Smooth muscle cell (in vitro differentiated cells): ENCODE results near the gene OSBPL10. TPM values are rescaled to one million over a fixed set of nuclear protein-coding genes. Genes with fewer than 3 reads are reported as not detected.
A peak's percentile ranks its signal among the peaks of the same experiment; 100 is the strongest.

Experiments used
- DNase-seq: peaks from one replicate; lab custom pipeline; 2025; ENCODE audit not compliant: unreplicated experiment; lab: John Stamatoyannopoulos, UW
- H2AFZ ChIP-seq: fragments of 200-600 bp; sonication (generic); 2 replicates; pipeline ENCODE4 v1.6.0; 2016; ENCODE audit warnings: antibody characterized with exemption, low read depth, mild to moderate bottlenecking
- H3F3A ChIP-seq: fragments of 200-600 bp; sonication (generic); 2 replicates; pipeline ENCODE4 v1.6.0; 2017; ENCODE audit warnings: antibody characterized with exemption, low read depth
- H3K27ac ChIP-seq: fragments of 200-600 bp; sonication (generic); 2 replicates; pipeline ENCODE4 v1.5.1; 2016; ENCODE audit warnings: low read depth, mild to moderate bottlenecking
- H3K27me3 ChIP-seq: fragments of 200-600 bp; sonication (generic); 2 replicates; pipeline ENCODE4 v1.6.1; 2016; ENCODE audit warnings: low read depth, mild to moderate bottlenecking
- H3K36me3 ChIP-seq: fragments of 200-600 bp; sonication (generic); 2 replicates; pipeline ENCODE4 v1.5.1; 2016; ENCODE audit warnings: low read depth
- H3K4me1 ChIP-seq: fragments of 200-600 bp; sonication (generic); 2 replicates; pipeline ENCODE4 v1.5.1; 2016; ENCODE audit warnings: low read depth
- H3K4me2 ChIP-seq: fragments of 200-600 bp; sonication (generic); 2 replicates; pipeline ENCODE4 v1.6.0; 2016; ENCODE audit warnings: mild to moderate bottlenecking
- H3K4me3 ChIP-seq: fragments of 200-600 bp; sonication (generic); 2 replicates; pipeline ENCODE4 v1.5.1; 2016; ENCODE audit warnings: mild to moderate bottlenecking
- H3K79me2 ChIP-seq: fragments of 200-600 bp; sonication (generic); 2 replicates; pipeline ENCODE4 v1.6.0; 2016; ENCODE audit warnings: low read depth, mild to moderate bottlenecking
- H3K9ac ChIP-seq: fragments of 200-600 bp; sonication (generic); 2 replicates; pipeline ENCODE4 v1.6.0; 2016; ENCODE audit warnings: low read depth
- H3K9me3 ChIP-seq: fragments of 200-600 bp; sonication (generic); replicated peaks from 2 replicates; pipeline ENCODE4 v1.5.1; 2016; ENCODE audit warnings: low read depth
- H4K20me1 ChIP-seq: fragments of 200-600 bp; sonication (generic); 2 replicates; pipeline ENCODE4 v1.6.0; 2016; ENCODE audit warnings: low read depth
- CTCF ChIP-seq: fragments of 200-600 bp; sonication (generic); IDR thresholded peaks from 2 replicates; pipeline ENCODE4 v1.5.1; 2017; ENCODE audit warnings: borderline replicate concordance, mild to moderate bottlenecking, antibody characterized with exemption; ENCODE audit not compliant: insufficient read depth, poor library complexity, severe bottlenecking
- WGBS: methylation state at CpG from one replicate; pipeline ENCODE4 v1.1.7; 2016; ENCODE audit warnings: low lambda C conversion rate; 5-methylcytosine and 5-hydroxymethylcytosine counted together
- polyA plus RNA-seq: library from polyadenylated mRNA; unstranded; fragments of >200 nt; fragmentation: Nextera tagmentation; extraction: Ambion mirVana; gene quantifications from 2 replicates; pipeline ENCODE4 v1.2.1, GENCODE V29; 2016
- total RNA-seq: library from RNA; depleted of rRNA; stranded (reverse); fragments of >200 nt; gene quantifications from 2 replicates; pipeline ENCODE4 v1.2.3, GENCODE V29; 2014

OSBPL10 gene
- total and polyA plus RNA-seq, 2 experiments from 2014 or later: 48.9 to 91.5 TPM

GRCh38 chr3:31709526-31709925 lies 271.5 kb downstream of the OSBPL10 start:
- peaks cover 13% of the 10 kb centered on the region for H3K4me1 ChIP-seq
- H3K9me3 ChIP-seq: no peaks in the 10 kb centered on the region
- no peak overlapping the region for H2AFZ ChIP-seq
- H3K36me3 ChIP-seq: peaks cover 4% of the 10 kb centered on the region
- 94% methylated on average over 4 of the region's 4 CpGs for WGBS
- H3K4me3 ChIP-seq: no peak overlapping the region
- no peak overlapping the region for H3K9ac ChIP-seq
- no peaks in the 10 kb centered on the region for H3K27me3 ChIP-seq
- no peaks in the 10 kb centered on the region for H4K20me1 ChIP-seq
- H3K4me2 ChIP-seq: no peak overlapping the region
- H3K27ac ChIP-seq: no peak overlapping the region
- H3K79me2 ChIP-seq: peaks cover 8% of the 10 kb centered on the region
- no peak for TF ChIP-seq CTCF
- no peak for DNase-seq
- peaks cover 10% of the 10 kb centered on the region for H3F3A ChIP-seq

GRCh38 chr3:31709005-31709404 lies 272.1 kb downstream of the OSBPL10 start:
- H3F3A ChIP-seq: peaks cover 14% of the 10 kb centered on the region
- no peak overlapping the region for H2AFZ ChIP-seq
- no peak overlapping the region for H3K4me2 ChIP-seq
- no peak overlapping the region for H3K9ac ChIP-seq
- H4K20me1 ChIP-seq: peaks cover 4% of the 10 kb centered on the region
- no peak overlapping the region for H3K27ac ChIP-seq
- peaks cover 1% of the 10 kb centered on the region for H3K36me3 ChIP-seq
- no peak for TF ChIP-seq CTCF
- H3K4me1 ChIP-seq: peaks cover 13% of the 10 kb centered on the region
- H3K9me3 ChIP-seq: no peaks in the 10 kb centered on the region
- WGBS: 70% methylated on average over 9 of the region's 9 CpGs
- H3K4me3 ChIP-seq: no peak overlapping the region
- no peak for DNase-seq
- H3K27me3 ChIP-seq: no peaks in the 10 kb centered on the region
- peaks cover 8% of the 10 kb centered on the region for H3K79me2 ChIP-seq

GRCh38 chr3:31707286-31707685 lies 273.8 kb downstream of the OSBPL10 start:
- no peak for DNase-seq
- no peaks in the 10 kb centered on the region for H3K9me3 ChIP-seq
- peaks cover 13% of the 10 kb centered on the region for H3K4me1 ChIP-seq
- peaks cover 5% of the 10 kb centered on the region for H4K20me1 ChIP-seq
- H3K27me3 ChIP-seq: no peaks in the 10 kb centered on the region
- H3K27ac ChIP-seq: no peak overlapping the region
- no peak overlapping the region for H3K4me3 ChIP-seq
- no peak overlapping the region for H3K9ac ChIP-seq
- H2AFZ ChIP-seq: no peak overlapping the region
- H3K36me3 ChIP-seq: no peaks in the 10 kb centered on the region
- TF ChIP-seq CTCF: no peak
- peaks cover 8% of the 10 kb centered on the region for H3K79me2 ChIP-seq
- no peak overlapping the region for H3K4me2 ChIP-seq
- H3F3A ChIP-seq: peaks cover 19% of the 10 kb centered on the region

- Histone ChIP-seq H3K4me3 (no peak overlapping the region), H3K9ac (peak overlapping the region; percentile 44), H3K27me3 (no peaks in the 10 kb centered on the region), H3K9me3 (no peaks in the 10 kb centered on the region), H3F3A (peaks cover 19% of the 10 kb centered on the region), H3K36me3 (no peaks in the 10 kb centered on the region), H3K4me1 (peaks cover 13% of the 10 kb centered on the region), H4K20me1 (peaks cover 5% of the 10 kb centered on the region), H3K4me2 (peak overlapping the region; percentile 76), H3K27ac (peak overlapping the region; percentile 92), H3K79me2 (peaks cover 3% of the 10 kb centered on the region), H2AFZ (no peak overlapping the region)
- no peak for DNase-seq
- TF ChIP-seq CTCF: no peak
- 73% methylated on average over 4 of the region's 4 CpGs for WGBS
Observed at GRCh38 chr3:31705736-31706135, 275.3 kb downstream of the OSBPL10 start.
